DND-41 (cell line): ENCODE measurements around the gene ZMYM3.
A peak's percentile ranks its signal among the peaks of the same experiment; 100 is the strongest.

ENCODE experiments used
- ATAC-seq: fragments of 200-7000 bp; cut with Tn5 transposase; 3 replicates; pipeline ENCODE4 v1.9.1; 2021; ENCODE audit warnings: low read depth; ENCODE audit not compliant: insufficient read depth
- DNase-seq: peaks from one replicate; pipeline ENCODE4 v3.0.0-alpha.2; 2020
- H2AFZ ChIP-seq: 2 replicates; pipeline ENCODE4 v1.6.0; 2012; ENCODE audit warnings: low read depth, low read length
- H3K27ac ChIP-seq: 2 replicates; pipeline ENCODE4 v1.5.1; 2012; ENCODE audit warnings: low read length, inconsistent platforms
- H3K27me3 ChIP-seq: fragments of 200-600 bp; sonication (generic); 2 replicates; pipeline ENCODE4 v1.6.0; 2012; ENCODE audit warnings: low read length, mild to moderate bottlenecking, inconsistent platforms; ENCODE audit not compliant: insufficient read depth, poor library complexity
- H3K36me3 ChIP-seq: 2 replicates; pipeline ENCODE4 v1.5.1; 2012; ENCODE audit warnings: low read length, inconsistent platforms; ENCODE audit not compliant: insufficient read depth
- H3K4me1 ChIP-seq: 2 replicates; pipeline ENCODE4 v1.5.1; 2012; ENCODE audit warnings: mild to moderate bottlenecking, low read length; ENCODE audit not compliant: insufficient read depth
- H3K4me2 ChIP-seq: 2 replicates; pipeline ENCODE4 v1.6.0; 2012; ENCODE audit warnings: mild to moderate bottlenecking, moderate library complexity, low read length, inconsistent platforms; ENCODE audit not compliant: insufficient read depth
- H3K4me3 ChIP-seq, 2 experiments: fragments of 200-600 bp in 1 of 2; shearing (Covaris generic) in 1 of 2; 2 replicates each; pipeline ENCODE4 v1.5.1; 2012 to 2016; ENCODE audit warnings: inconsistent platforms in 2 of 2, low read length in 2 of 2, mild to moderate bottlenecking in 2 of 2, low read depth in 1 of 2, moderate library complexity in 1 of 2
- H3K79me2 ChIP-seq: 2 replicates; pipeline ENCODE4 v1.6.0; 2012; ENCODE audit warnings: low read length, inconsistent platforms; ENCODE audit not compliant: insufficient read depth
- H3K9ac ChIP-seq: 2 replicates; pipeline ENCODE4 v1.6.0; 2012; ENCODE audit warnings: low read depth, mild to moderate bottlenecking, inconsistent platforms, low read length, moderate library complexity
- H3K9me3 ChIP-seq: 2 replicates; pipeline ENCODE4 v1.5.1; 2012; ENCODE audit warnings: low read length, moderate library complexity, mild to moderate bottlenecking, inconsistent platforms; ENCODE audit not compliant: insufficient read depth, severe bottlenecking
- H4K20me1 ChIP-seq: 2 replicates; pipeline ENCODE4 v1.6.0; 2012; ENCODE audit warnings: low read length; ENCODE audit not compliant: insufficient read depth
- CTCF ChIP-seq: IDR thresholded peaks from 2 replicates; pipeline ENCODE4 v1.5.1; 2012; ENCODE audit warnings: borderline replicate concordance, low read length, moderate library complexity, mild to moderate bottlenecking; ENCODE audit not compliant: poor library complexity, severe bottlenecking; ENCODE audit errors: extremely low read depth
- EZH2 ChIP-seq: IDR thresholded peaks from 3 replicates; pipeline ENCODE4 v1.6.1; 2012; ENCODE audit warnings: borderline replicate concordance, low read depth, mild to moderate bottlenecking, moderate library complexity, low read length, inconsistent platforms; ENCODE audit not compliant: severe bottlenecking

Gene ZMYM3

GRCh38 chrX:71252221-71252620, 1.7 kb downstream of the ZMYM3 start:
- peak overlapping the region; percentile 82 for H3K9ac ChIP-seq
- no peak for DNase-seq
- ATAC-seq = no peak
- peaks cover 36% of the 10 kb centered on the region for H3K79me2 ChIP-seq
- H3K36me3 ChIP-seq = peaks cover 46% of the 10 kb centered on the region
- peaks cover 9% of the 10 kb centered on the region; the same call in 1 of the 2 replicates for H4K20me1 ChIP-seq
- H3K4me1 ChIP-seq = peaks cover 29% of the 10 kb centered on the region
- H3K4me3 ChIP-seq = peak overlapping the region in 1 of 2 experiments; percentile 77; a peak in 2 of 4 replicates
- no peaks in the 10 kb centered on the region for H3K9me3 ChIP-seq
- no peaks in the 10 kb centered on the region for H3K27me3 ChIP-seq
- H3K4me2 ChIP-seq = peak overlapping the region; percentile 85
- TF ChIP-seq CTCF (no peak), EZH2 (no peak)
- no peak overlapping the region for H2AFZ ChIP-seq
- peak overlapping the region; percentile 96; the same call in 1 of the 2 replicates for H3K27ac ChIP-seq

- Histone ChIP-seq H4K20me1 (peaks cover 9% of the 10 kb centered on the region; the same call in 1 of the 2 replicates), H3K9me3 (no peaks in the 10 kb centered on the region), H2AFZ (no peak overlapping the region), H3K36me3 (peaks cover 50% of the 10 kb centered on the region), H3K4me1 (peaks cover 29% of the 10 kb centered on the region), H3K9ac (peak overlapping the region; percentile 82; the same call in 1 of the 2 replicates), H3K27ac (no peak overlapping the region), H3K27me3 (no peaks in the 10 kb centered on the region), H3K4me3 (no peak overlapping the region), H3K79me2 (peaks cover 36% of the 10 kb centered on the region), H3K4me2 (peak overlapping the region; percentile 85; the same call in 1 of the 2 replicates)
- TF ChIP-seq CTCF = no peak
- TF ChIP-seq EZH2 = no peak
- peak; percentile 27 for DNase-seq
- ATAC-seq = no peak
Measured at GRCh38 chrX:71251466-71251973, 2.4 kb downstream of the ZMYM3 start.

GRCh38 chrX:71250841-71251240, 3.1 kb downstream of the ZMYM3 start:
- no peak overlapping the region for H3K4me3 ChIP-seq
- DNase-seq (no peak), ATAC-seq (no peak)
- H3K4me2 ChIP-seq = no peak overlapping the region
- peaks cover 9% of the 10 kb centered on the region; the same call in 1 of the 2 replicates for H4K20me1 ChIP-seq
- H2AFZ ChIP-seq = no peak overlapping the region
- no peak overlapping the region for H3K9ac ChIP-seq
- TF ChIP-seq CTCF (no peak), EZH2 (no peak)
- H3K4me1 ChIP-seq = peaks cover 26% of the 10 kb centered on the region
- peaks cover 54% of the 10 kb centered on the region for H3K36me3 ChIP-seq
- no peak overlapping the region for H3K27ac ChIP-seq
- H3K27me3 ChIP-seq = no peaks in the 10 kb centered on the region
- H3K79me2 ChIP-seq = peaks cover 36% of the 10 kb centered on the region
- H3K9me3 ChIP-seq = no peaks in the 10 kb centered on the region

- Histone ChIP-seq H3K79me2 (peaks cover under 1% of the 10 kb centered on the region; the same call in 1 of the 2 replicates), H2AFZ (no peak overlapping the region), H3K4me3 (no peak overlapping the region), H3K4me1 (no peaks in the 10 kb centered on the region), H4K20me1 (peaks cover 7% of the 10 kb centered on the region; the same call in 1 of the 2 replicates), H3K27ac (no peak overlapping the region), H3K9ac (no peak overlapping the region), H3K27me3 (no peaks in the 10 kb centered on the region), H3K4me2 (no peak overlapping the region), H3K36me3 (peaks cover 92% of the 10 kb centered on the region), H3K9me3 (no peaks in the 10 kb centered on the region)
- TF ChIP-seq EZH2 = no peak
- no peak for TF ChIP-seq CTCF
- no peak for DNase-seq
- no peak for ATAC-seq
Measured at GRCh38 chrX:71245159-71245558, 8.8 kb downstream of the ZMYM3 start.
